Stimulated activated naive B cell treated with anti-CD40 and anti-IgM and Interleukin-4, amounts not matched to agents 10 μg/mL and 1 μg/mL and 100 μg/mL, for 72 hours (primary cell): Measurements from ENCODE around the gene RTTN.

Experiments
- ATAC-seq, 2 donors: fragments of 150-1000 bp; cut with Tn5 transposase; replicated peaks; 2 replicates each; pipeline ENCODE4 v1.10.0; 2021; ENCODE audit warnings: moderate library complexity in 1 of 2
- DNase-seq: peaks from one replicate; pipeline ENCODE4 v3.0.0; 2021
- H3K27ac Mint-ChIP-seq: one replicate; pipeline ENCODE4 v1.8.0; 2022; ENCODE audit warnings: mild to moderate bottlenecking, mixed read lengths
- H3K27me3 Mint-ChIP-seq, 2 donors: one replicate each; pipeline ENCODE4 v1.8.0; 2022; ENCODE audit warnings: mixed read lengths in 2 of 2
- H3K36me3 Mint-ChIP-seq, 2 donors: one replicate each; pipeline ENCODE4 v1.8.0; 2022; ENCODE audit warnings: mixed read lengths in 2 of 2, mild to moderate bottlenecking in 1 of 2
- H3K4me1 Mint-ChIP-seq, 2 donors: one replicate each; pipeline ENCODE4 v1.8.0; 2022; ENCODE audit warnings: mixed read lengths in 2 of 2, mild to moderate bottlenecking in 1 of 2
- H3K4me3 Mint-ChIP-seq, 2 donors: one replicate each; pipeline ENCODE4 v1.8.0; 2022; ENCODE audit warnings: mild to moderate bottlenecking in 2 of 2, mixed read lengths in 2 of 2, moderate library complexity in 1 of 2
- H3K9me3 Mint-ChIP-seq, 2 donors: one replicate each; pipeline ENCODE4 v1.8.0; 2022; ENCODE audit warnings: mixed read lengths in 2 of 2, mild to moderate bottlenecking in 1 of 2

Gene RTTN

DNA sequence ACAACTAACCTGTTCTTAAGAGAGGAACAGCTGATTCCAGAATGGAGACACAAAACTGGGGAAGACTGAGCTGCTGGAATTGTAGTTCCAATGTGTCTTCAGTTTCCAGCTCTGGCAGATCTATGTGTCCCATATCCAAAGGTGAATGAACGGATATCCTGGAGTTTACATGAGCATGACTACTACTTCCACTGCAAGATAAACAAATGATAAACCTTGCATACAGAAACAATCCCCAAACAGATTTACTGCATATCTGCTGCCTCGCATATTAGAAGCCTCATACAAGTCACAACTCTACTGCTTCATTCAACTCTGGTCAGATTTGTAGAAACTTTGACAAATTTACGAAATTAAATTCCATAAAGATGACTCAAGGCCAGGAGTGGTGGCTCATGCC is 15.0 kb downstream of the RTTN start:
- Mint-ChIP-seq H3K36me3 (peaks cover 49 to 53% of the 10 kb centered on the region in 2 donors), H3K27me3 (no peaks in the 10 kb centered on the region), H3K27ac (no peak overlapping the region), H3K9me3 (no peaks in the 10 kb centered on the region), H3K4me3 (no peak overlapping the region), H3K4me1 (peaks cover 12 to 30% of the 10 kb centered on the region in 2 donors)
- no peak for DNase-seq
- no peak for ATAC-seq

DNA sequence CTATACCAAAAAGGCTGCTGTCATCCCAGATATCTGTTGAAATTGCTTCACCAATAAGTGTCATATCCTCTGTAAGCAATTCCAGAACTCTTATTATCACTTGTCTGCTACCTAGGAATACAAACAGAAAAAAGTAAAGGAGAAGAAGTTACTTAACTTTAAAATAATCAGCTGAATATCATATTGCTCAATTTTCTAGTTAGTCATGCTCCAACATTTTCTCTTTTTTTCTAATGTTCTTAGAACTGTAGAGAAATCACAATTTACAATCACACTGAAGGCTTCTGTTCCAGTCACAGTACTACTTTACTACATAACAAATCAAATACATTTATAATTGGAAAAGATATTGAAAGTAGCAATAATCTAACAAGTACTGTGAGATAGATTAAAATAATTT is 17.4 kb downstream of the RTTN start:
- H3K36me3 Mint-ChIP-seq: peaks cover 37 to 53% of the 10 kb centered on the region in 2 donors
- no peak overlapping the region for H3K4me3 Mint-ChIP-seq
- ATAC-seq: no peak
- H3K9me3 Mint-ChIP-seq: no peaks in the 10 kb centered on the region
- H3K27ac Mint-ChIP-seq: no peak overlapping the region
- no peak for DNase-seq
- H3K27me3 Mint-ChIP-seq: no peaks in the 10 kb centered on the region
- H3K4me1 Mint-ChIP-seq: peaks cover 0 to 10% of the 10 kb centered on the region in 2 donors

DNA sequence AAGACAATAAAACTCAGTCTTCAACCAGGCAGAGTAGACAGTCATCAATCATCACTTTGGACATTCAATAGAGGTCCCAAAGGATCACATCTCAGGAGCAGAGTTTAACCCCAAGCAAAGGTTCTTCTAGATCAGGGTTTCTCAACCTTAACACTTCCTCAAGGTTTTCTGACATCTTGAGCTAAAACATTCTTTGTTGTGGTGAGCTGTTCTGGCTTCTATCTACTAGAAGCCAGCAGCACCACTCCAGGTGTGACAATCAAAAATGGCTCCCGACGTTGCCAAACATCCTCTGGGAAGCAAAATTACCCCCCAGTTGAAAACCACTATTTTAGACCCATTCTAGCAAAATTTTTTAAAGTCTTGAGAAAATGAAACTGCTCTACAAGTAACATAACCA is 22.0 kb downstream of the RTTN start:
- DNase-seq (no peak), ATAC-seq (no peak)
- Mint-ChIP-seq H3K27ac (no peak overlapping the region), H3K4me3 (no peak overlapping the region), H3K27me3 (no peaks in the 10 kb centered on the region), H3K36me3 (peaks cover 29 to 47% of the 10 kb centered on the region in 2 donors), H3K9me3 (no peaks in the 10 kb centered on the region), H3K4me1 (peaks cover 0 to 9% of the 10 kb centered on the region in 2 donors)

DNA sequence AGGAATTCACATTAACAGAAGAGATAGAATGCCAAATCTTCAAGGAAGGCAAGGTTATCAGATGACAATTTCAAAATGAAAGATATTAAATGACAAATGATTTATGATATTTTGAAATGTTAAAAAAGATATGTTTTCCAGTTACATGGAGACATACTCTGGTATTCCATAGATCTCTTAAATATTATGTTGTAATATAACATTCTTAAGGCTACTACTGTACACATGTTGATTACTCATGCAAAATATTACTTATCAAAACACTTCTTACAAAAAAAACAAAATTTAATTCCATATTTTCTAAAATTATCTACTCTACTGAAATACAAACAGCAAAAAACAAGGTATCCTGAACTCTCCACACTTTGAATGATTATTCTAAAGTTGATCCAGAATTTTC is 22.9 kb downstream of the RTTN start:
- H3K27ac Mint-ChIP-seq: no peak overlapping the region
- H3K36me3 Mint-ChIP-seq: peaks cover 30 to 53% of the 10 kb centered on the region in 2 donors
- no peak for ATAC-seq

DNA sequence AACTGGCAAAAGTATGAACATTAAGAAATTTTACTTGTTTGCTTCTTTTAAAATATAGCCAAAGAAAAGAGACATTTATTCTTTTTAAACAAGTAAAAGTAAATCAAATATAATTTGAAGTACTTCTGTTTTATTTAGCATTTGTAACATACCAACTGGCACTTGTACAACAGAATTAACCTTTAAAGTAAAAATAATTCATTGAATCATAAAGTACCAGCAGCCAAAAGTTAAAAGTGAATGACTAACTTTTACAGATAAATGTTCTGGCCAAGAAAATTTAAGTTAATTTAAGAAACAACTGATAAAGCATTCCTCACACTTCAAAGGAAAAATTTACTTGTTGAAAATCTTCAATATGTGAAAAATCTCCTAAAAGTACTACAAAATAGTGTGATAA is 23.8 kb downstream of the RTTN start:
- ATAC-seq: no peak
- H3K36me3 Mint-ChIP-seq: peaks cover 28 to 52% of the 10 kb centered on the region in 2 donors

More for the DNA sequence above, 22.9 kb downstream of the RTTN start:
- H3K4me1 Mint-ChIP-seq: peaks cover 0 to 9% of the 10 kb centered on the region in 2 donors
- no peaks in the 10 kb centered on the region for H3K27me3 Mint-ChIP-seq
- no peak overlapping the region for H3K4me3 Mint-ChIP-seq
- H3K9me3 Mint-ChIP-seq: no peaks in the 10 kb centered on the region
- DNase-seq: no peak

DNA sequence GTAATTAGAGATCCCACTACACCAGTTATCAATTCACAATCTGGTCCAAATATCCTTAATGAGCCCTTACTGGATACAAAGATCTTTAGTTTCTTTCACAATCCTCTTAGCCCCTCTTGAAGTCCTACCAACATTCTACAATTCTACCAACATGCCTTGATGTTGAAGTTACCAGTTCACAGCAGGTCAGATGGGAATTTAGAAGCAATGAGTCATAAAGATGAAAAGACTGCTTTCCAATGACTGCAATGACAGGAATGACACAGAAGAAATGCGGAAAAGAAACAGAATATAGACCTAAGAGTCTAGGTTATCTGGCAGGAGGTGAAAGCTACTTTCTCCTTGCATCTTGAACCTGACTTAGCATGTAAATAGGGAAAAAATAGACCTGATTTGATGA is 24.5 kb downstream of the RTTN start:
- Mint-ChIP-seq H3K4me3 (no peak overlapping the region), H3K4me1 (peaks cover 0 to 7% of the 10 kb centered on the region in 2 donors), H3K9me3 (no peaks in the 10 kb centered on the region), H3K27ac (no peak overlapping the region), H3K36me3 (peaks cover 21 to 45% of the 10 kb centered on the region in 2 donors), H3K27me3 (no peaks in the 10 kb centered on the region)
- ATAC-seq (no peak), DNase-seq (no peak)

More for the DNA sequence above, 23.8 kb downstream of the RTTN start:
- H3K4me1 Mint-ChIP-seq: peaks cover 0 to 9% of the 10 kb centered on the region in 2 donors
- H3K4me3 Mint-ChIP-seq: no peak overlapping the region
- no peaks in the 10 kb centered on the region for H3K9me3 Mint-ChIP-seq
- H3K27ac Mint-ChIP-seq: no peak overlapping the region
- no peaks in the 10 kb centered on the region for H3K27me3 Mint-ChIP-seq
- no peak for DNase-seq

DNA sequence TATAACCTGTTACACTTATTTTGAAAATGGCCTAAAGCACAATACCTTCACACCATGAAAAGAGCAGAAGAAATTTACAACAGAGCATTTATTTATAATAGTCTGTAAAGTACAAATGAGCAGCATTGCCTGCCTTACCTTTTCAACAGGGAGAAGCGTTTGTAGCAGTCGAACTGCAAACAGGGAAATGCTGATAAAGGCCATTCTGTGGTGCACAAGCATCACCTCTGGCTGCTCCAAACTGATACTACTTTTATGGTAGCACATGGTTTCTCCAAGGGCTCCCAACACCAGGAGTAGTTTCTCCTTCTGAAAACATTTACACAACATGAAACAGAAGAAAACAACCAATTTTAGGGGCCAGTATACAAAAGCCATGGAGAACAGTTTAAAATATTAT is 28.9 kb downstream of the RTTN start:
- no peak overlapping the region for H3K27ac Mint-ChIP-seq

DNA sequence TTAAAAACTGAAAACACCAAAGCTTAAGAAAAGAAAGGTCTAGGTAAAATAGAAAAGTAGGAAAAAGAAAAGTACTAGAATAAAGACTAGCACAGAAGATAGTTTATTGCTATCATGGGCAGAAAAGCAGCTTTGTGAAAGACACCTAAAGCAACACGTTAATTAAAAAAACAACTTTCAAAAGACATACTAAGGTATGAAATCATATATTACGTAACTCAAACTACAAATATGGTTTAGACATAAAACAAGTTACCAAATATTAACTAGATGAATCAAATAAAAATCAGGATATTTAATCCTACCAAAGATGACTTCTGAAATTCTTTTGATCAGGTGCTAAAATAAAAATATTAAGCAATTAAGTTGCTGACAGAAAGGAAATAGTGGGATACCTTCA is 30.3 kb downstream of the RTTN start:
- Mint-ChIP-seq H3K27ac (no peak overlapping the region), H3K27me3 (no peaks in the 10 kb centered on the region), H3K9me3 (no peaks in the 10 kb centered on the region), H3K4me1 (no peaks in the 10 kb centered on the region), H3K4me3 (no peak overlapping the region), H3K36me3 (peaks cover 6 to 27% of the 10 kb centered on the region in 2 donors)
- no peak for DNase-seq
- ATAC-seq: no peak

More for the DNA sequence above, 28.9 kb downstream of the RTTN start:
- DNase-seq: no peak
- Mint-ChIP-seq H3K9me3 (no peaks in the 10 kb centered on the region), H3K4me1 (no peaks in the 10 kb centered on the region), H3K4me3 (no peak overlapping the region), H3K36me3 (peaks cover 8 to 19% of the 10 kb centered on the region in 2 donors), H3K27me3 (no peaks in the 10 kb centered on the region)
- ATAC-seq: no peak

DNA sequence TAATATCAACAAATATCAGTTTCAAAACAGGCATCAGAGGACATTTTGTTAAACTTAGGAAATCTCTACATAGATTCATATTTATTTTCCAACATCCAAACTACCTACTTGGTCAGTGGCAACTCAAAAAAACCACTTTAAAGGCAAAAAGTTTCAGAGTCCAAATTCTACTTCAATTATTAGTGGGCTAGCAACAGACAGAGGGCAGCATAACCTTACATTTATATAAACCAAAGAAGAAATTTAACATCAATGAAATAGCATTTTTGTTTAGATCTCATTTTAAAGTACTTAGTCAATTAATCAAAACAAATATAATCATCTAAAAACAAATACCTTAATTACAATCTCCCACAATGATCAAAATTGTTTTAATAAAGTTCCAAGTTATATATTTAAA is 33.3 kb downstream of the RTTN start:
- H3K27ac Mint-ChIP-seq: no peak overlapping the region
- ATAC-seq: no peak
- no peaks in the 10 kb centered on the region for H3K27me3 Mint-ChIP-seq
- DNase-seq: no peak
- H3K4me3 Mint-ChIP-seq: no peak overlapping the region
- H3K9me3 Mint-ChIP-seq: no peaks in the 10 kb centered on the region
- no peaks in the 10 kb centered on the region for H3K4me1 Mint-ChIP-seq
- peaks cover 4 to 24% of the 10 kb centered on the region in 2 donors for H3K36me3 Mint-ChIP-seq

DNA sequence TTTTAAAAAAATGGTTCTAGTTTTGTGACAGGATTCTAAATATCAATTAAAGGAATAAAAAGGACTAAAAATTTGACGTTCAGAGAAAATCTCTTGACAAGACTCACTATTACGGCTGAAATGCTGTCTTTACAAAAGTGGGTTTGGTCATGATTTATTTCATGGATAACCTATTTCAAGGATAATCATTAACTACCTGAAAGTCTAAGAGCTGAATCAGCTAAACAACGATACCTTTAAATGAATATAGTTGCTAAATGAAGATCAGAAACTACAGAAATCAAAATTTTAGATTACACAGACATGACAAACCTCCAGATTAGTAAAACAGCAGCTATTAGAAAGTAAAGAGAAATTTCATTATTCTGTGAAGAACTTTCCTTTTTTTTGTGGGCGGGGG is 35.7 kb downstream of the RTTN start:
- DNase-seq: no peak
- Mint-ChIP-seq H3K27me3 (no peaks in the 10 kb centered on the region), H3K27ac (no peak overlapping the region), H3K4me3 (no peak overlapping the region), H3K36me3 (peaks cover 4 to 28% of the 10 kb centered on the region in 2 donors), H3K9me3 (no peaks in the 10 kb centered on the region), H3K4me1 (peaks cover 0 to 2% of the 10 kb centered on the region in 2 donors)
- no peak for ATAC-seq

DNA sequence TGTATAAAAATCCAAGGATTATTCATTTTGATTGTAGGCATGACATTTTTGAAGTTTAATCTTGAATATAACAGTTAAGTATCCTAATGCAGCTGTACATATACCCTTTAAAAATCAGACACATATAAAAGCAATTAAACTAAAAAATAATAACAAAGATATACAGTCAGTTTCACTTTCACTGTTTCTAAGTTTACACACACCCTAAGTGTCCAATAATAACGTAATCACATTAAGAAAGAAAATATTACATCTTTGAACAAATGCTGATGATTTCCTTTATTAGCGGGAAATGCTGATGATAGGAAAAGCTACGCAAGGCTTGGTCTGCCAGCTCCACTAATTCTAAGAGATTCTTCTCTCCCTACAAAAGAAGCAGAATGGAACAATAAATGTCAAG is 38.8 kb downstream of the RTTN start:
- H3K4me1 Mint-ChIP-seq: peaks cover 0 to 2% of the 10 kb centered on the region in 2 donors
- no peak overlapping the region for H3K4me3 Mint-ChIP-seq
- ATAC-seq (no peak), DNase-seq (no peak)
- no peak overlapping the region for H3K27ac Mint-ChIP-seq
- peaks cover 25 to 50% of the 10 kb centered on the region in 2 donors for H3K36me3 Mint-ChIP-seq
- H3K27me3 Mint-ChIP-seq: no peaks in the 10 kb centered on the region
- peaks cover 0 to 3% of the 10 kb centered on the region in 2 donors for H3K9me3 Mint-ChIP-seq

DNA sequence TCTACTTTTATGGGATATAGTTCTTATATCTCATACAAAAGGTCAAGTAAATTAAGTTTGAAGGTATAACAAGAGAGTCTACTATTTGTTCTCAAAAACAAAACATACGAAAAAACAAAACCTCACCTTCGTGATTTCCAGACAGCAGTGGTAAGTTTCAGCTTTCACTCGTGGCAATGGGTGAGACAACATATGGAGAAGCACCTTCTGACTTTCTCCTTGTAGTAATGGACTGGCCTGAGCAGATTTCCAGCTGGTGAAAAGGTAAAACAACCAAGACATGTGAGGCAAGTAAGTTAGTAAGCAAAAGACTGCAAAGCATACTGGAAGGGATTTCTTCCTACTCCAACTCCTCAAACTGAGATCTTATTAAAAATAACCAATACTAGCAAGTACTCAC is 39.6 kb downstream of the RTTN start:
- no peaks in the 10 kb centered on the region for H3K27me3 Mint-ChIP-seq
- peaks cover 32 to 56% of the 10 kb centered on the region in 2 donors for H3K36me3 Mint-ChIP-seq
- H3K27ac Mint-ChIP-seq: no peak overlapping the region
- no peak for ATAC-seq
- peaks cover 0 to 2% of the 10 kb centered on the region in 2 donors for H3K4me1 Mint-ChIP-seq
- peaks cover 0 to 3% of the 10 kb centered on the region in 2 donors for H3K9me3 Mint-ChIP-seq
- no peak overlapping the region for H3K4me3 Mint-ChIP-seq
- DNase-seq: no peak

DNA sequence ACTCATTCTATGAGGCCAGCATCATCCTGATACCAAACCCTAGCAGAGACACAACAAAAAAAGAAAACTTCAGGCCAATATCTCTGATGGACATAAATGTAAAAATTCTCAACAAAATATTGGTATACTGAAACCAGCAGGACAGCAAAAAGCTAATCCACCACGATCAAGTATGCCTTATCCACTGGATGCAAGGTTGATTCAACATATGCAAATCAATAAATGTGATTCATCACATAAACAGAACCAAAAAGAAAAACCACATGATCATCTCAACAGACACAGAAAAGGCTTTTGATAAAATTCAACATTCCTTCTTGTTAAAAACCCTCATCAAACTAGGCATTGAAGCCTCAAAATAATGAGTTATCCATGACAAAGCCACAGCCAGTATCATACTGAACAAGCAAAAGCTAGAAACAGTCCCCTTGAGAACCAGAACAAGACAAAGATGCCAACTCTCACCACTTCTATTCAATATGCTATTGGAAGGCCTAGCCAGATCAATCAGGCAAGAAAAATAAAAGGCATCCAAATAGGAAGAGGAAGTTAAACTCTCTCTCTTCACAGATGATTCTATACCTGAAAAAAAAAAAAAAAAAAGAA is 45.3 kb downstream of the RTTN start:
- Mint-ChIP-seq H3K9me3 (peaks cover 0 to 3% of the 10 kb centered on the region in 2 donors), H3K27ac (no peak overlapping the region)

DNA sequence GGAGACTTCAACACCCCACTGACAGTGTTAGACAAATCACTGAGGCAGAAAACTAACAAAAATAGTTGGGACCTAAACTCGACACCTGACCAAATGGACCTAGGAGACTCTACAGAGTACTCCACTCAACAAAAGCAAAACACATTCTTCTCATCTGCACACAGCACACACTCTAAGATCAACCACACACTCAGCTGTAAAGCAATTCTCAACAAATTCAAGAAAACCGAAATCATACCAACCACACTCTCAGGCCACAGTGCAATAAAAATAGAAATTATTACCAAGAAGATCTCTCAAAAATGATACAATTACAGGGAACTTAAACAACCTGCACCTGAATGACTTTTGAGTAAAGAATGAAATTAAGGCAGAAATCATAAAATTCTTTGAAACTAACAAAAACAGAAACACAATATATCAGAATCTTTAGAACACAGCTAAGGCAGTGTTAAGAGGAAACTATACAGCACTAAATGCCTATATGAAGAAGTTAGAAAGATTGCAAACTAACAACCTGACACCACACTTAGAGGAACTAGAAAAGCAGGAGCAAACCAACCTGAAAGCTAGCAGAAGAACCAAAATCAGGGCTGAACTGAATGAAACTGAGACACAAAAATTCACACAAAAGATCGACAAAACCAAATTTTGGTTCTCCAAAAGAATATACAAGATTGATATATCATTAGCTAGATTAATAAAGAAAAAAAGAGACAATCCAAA is 46.3 kb downstream of the RTTN start:
- no peak for DNase-seq
- H3K27me3 Mint-ChIP-seq: no peaks in the 10 kb centered on the region
- no peak overlapping the region for H3K27ac Mint-ChIP-seq
- H3K36me3 Mint-ChIP-seq: peaks cover 71 to 90% of the 10 kb centered on the region in 2 donors
- H3K4me3 Mint-ChIP-seq: no peak overlapping the region
- peaks cover 9 to 21% of the 10 kb centered on the region in 2 donors for H3K4me1 Mint-ChIP-seq
- peaks cover 0 to 3% of the 10 kb centered on the region in 2 donors for H3K9me3 Mint-ChIP-seq
- no peak for ATAC-seq

More for the DNA sequence above, 45.3 kb downstream of the RTTN start:
- no peaks in the 10 kb centered on the region for H3K27me3 Mint-ChIP-seq
- H3K4me3 Mint-ChIP-seq: no peak overlapping the region
- DNase-seq: no peak
- H3K4me1 Mint-ChIP-seq: peaks cover 9 to 21% of the 10 kb centered on the region in 2 donors
- no peak for ATAC-seq
- H3K36me3 Mint-ChIP-seq: peaks cover 67 to 86% of the 10 kb centered on the region in 2 donors

DNA sequence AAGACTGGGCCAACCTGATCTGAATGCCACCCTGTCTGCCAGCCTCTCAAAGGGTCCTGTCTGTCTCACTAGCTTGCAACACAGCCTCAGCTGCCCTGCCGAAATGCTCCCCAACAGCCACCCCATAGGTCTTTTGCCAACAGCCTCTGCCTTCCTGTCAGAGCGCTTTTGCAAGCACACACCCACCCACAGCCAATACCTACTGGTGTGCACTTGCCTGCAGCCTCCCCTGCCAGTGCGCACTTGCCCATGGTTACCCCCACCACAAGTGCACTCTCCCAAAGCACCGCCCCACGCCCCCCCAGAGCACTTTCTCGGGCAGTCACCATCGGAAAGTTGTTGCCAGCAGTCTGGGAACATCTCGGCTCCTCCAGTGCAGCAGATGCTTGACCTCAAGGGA is 48.6 kb downstream of the RTTN start:
- peaks cover 59 to 77% of the 10 kb centered on the region in 2 donors for H3K36me3 Mint-ChIP-seq
- ATAC-seq (no peak), DNase-seq (no peak)
- no peaks in the 10 kb centered on the region for H3K27me3 Mint-ChIP-seq
- no peak overlapping the region for H3K4me3 Mint-ChIP-seq
- H3K27ac Mint-ChIP-seq: no peak overlapping the region
- no peaks in the 10 kb centered on the region for H3K9me3 Mint-ChIP-seq
- peaks cover 14 to 22% of the 10 kb centered on the region in 2 donors for H3K4me1 Mint-ChIP-seq
